Keratinocyte (primary cell): ENCODE data around the gene PIEZO1.

ENCODE experiments used
- EZH2 ChIP-seq: IDR thresholded peaks from one replicate; pipeline ENCODE4 v1.6.1; 2012; ENCODE audit warnings: inconsistent platforms, mild to moderate bottlenecking, low read length, moderate library complexity
- TF ChIP-seq, protein P1 (sequence below), 3 experiments: IDR thresholded peaks in 1 of 3; conservative IDR thresholded peaks in 1 of 3; optimal IDR thresholded peaks in 1 of 3; 2 replicates in 2 of 3; 3 replicates in 1 of 3; pipeline versions ENCODE3 to v1.5.1; 2011; ENCODE audit warnings: low read length in 3 of 3, mild to moderate bottlenecking in 3 of 3, moderate library complexity in 2 of 3, control low read depth in 1 of 3, inconsistent platforms in 1 of 3; ENCODE audit not compliant: insufficient read depth in 2 of 3; ENCODE audit errors: extremely low read depth in 1 of 3

DNA sequence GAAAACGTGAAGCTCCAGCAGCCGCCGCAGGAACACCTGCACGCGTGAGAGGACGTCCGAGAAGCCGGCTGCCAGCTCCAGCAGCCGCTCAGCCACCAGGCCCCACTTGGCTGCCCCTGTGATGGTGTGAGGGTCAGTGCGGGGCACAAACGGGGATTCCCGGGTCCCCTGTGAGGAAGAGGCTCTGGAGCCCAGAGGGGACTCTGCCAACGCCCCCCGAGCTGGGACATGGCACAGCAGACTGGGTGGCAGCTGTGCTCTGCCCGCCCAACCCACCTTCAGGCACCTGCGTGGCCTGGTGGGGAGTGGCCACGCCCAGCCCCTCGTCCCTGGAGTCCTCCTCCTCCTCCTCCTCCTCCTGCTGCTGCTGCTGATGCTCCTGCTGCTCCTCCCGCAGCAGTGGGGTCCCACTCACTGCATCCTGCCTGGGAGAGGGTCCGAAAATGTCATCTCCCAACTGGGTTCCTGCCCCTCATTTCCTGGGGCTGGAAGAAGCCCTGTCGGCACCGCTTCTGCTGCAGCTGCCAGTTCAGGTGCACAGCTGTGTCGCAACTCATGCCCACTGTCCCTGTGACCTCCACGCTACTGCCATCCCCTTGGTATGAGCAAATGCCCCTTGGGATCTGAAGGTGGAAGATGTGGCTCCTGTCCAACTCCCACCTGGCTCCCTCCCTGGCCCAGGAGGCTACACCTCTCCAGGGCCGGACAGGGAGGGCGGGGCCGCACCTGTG, 51.2 kb downstream of the PIEZO1 start:
- no peak for TF ChIP-seq EZH2
- TF ChIP-seq, protein P1, sequence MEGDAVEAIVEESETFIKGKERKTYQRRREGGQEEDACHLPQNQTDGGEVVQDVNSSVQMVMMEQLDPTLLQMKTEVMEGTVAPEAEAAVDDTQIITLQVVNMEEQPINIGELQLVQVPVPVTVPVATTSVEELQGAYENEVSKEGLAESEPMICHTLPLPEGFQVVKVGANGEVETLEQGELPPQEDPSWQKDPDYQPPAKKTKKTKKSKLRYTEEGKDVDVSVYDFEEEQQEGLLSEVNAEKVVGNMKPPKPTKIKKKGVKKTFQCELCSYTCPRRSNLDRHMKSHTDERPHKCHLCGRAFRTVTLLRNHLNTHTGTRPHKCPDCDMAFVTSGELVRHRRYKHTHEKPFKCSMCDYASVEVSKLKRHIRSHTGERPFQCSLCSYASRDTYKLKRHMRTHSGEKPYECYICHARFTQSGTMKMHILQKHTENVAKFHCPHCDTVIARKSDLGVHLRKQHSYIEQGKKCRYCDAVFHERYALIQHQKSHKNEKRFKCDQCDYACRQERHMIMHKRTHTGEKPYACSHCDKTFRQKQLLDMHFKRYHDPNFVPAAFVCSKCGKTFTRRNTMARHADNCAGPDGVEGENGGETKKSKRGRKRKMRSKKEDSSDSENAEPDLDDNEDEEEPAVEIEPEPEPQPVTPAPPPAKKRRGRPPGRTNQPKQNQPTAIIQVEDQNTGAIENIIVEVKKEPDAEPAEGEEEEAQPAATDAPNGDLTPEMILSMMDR (optimal IDR thresholded peaks at IDR 0.05 in 1 of 3, IDR thresholded peaks at IDR 0.05 in 1 of 3, conservative IDR thresholded peaks at IDR 0.05 in 1 of 3; ENCODE audit: extremely low read depth in 1 of 3, insufficient read depth in 2 of 3, low read length in 3 of 3), result no peak
